Measurements from ENCODE around the gene RAB40B. TPM values are rescaled to one million over a fixed set of nuclear protein-coding genes. Genes with fewer than 3 reads are reported as not detected.

RAB40B gene
- total RNA-seq, 4 donors from 2014 or later: 4.1 to 18.5 (median 11.3) TPM

DNA sequence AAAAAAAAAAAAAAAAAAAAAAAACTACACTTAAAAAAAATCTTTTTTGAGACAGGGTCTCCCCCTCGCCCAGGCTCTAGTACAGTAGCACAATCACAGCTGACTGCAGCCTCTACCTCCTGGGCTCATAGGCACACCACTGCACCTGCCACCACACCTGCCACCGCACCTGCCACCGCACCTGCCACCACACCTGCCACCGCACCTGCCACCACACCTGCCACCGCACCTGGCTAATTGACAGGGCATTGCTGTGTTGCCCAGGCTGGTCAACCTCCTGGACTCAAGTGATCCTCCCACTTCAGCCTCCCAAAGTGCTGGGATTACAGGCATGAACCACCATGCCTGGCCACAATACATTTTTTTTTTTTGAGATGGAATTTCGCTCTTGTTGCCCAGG lies 32.6 kb downstream of the RAB40B start:
- H3K4me1 ChIP-seq: no peaks in the 10 kb centered on the region
- H3K9me3 ChIP-seq: no peaks in the 10 kb centered on the region
- H3K27me3 ChIP-seq: no peaks in the 10 kb centered on the region
- TF ChIP-seq POLR2A (IDR thresholded peaks at IDR 0.05): no peak
- TF ChIP-seq, protein P1, sequence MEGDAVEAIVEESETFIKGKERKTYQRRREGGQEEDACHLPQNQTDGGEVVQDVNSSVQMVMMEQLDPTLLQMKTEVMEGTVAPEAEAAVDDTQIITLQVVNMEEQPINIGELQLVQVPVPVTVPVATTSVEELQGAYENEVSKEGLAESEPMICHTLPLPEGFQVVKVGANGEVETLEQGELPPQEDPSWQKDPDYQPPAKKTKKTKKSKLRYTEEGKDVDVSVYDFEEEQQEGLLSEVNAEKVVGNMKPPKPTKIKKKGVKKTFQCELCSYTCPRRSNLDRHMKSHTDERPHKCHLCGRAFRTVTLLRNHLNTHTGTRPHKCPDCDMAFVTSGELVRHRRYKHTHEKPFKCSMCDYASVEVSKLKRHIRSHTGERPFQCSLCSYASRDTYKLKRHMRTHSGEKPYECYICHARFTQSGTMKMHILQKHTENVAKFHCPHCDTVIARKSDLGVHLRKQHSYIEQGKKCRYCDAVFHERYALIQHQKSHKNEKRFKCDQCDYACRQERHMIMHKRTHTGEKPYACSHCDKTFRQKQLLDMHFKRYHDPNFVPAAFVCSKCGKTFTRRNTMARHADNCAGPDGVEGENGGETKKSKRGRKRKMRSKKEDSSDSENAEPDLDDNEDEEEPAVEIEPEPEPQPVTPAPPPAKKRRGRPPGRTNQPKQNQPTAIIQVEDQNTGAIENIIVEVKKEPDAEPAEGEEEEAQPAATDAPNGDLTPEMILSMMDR (IDR thresholded peaks at IDR 0.05): no peak
- DNase-seq: no peak
- no peak overlapping the region for H3K4me3 ChIP-seq
- H3K27ac ChIP-seq: no peak overlapping the region
- intact Hi-C loops (cut with DNase I; ENCODE audit: low total_unique reads): no loop called here
- no peaks in the 10 kb centered on the region for H3K36me3 ChIP-seq

GRCh38 chr17:82665217-82665616 lies 33.3 kb downstream of the RAB40B start:
- H3K27me3 ChIP-seq: no peaks in the 10 kb centered on the region
- H3K9me3 ChIP-seq: no peaks in the 10 kb centered on the region
- no peaks in the 10 kb centered on the region for H3K4me1 ChIP-seq
- no peak overlapping the region for H3K4me3 ChIP-seq
- H3K36me3 ChIP-seq: no peaks in the 10 kb centered on the region
- DNase-seq: no peak
- TF ChIP-seq, protein P1 (IDR thresholded peaks at IDR 0.05): no peak
- no peak for TF ChIP-seq POLR2A (IDR thresholded peaks at IDR 0.05)
- no peak overlapping the region for H3K27ac ChIP-seq
- intact Hi-C loops (cut with DNase I; ENCODE audit: low total_unique reads): no loop called here

- H3K4me1 ChIP-seq: no peaks in the 10 kb centered on the region
- no peak overlapping the region for H3K27ac ChIP-seq
- H3K4me3 ChIP-seq: no peak overlapping the region
- TF ChIP-seq, protein P1 (IDR thresholded peaks at IDR 0.05): no peak
- TF ChIP-seq POLR2A (IDR thresholded peaks at IDR 0.05): no peak
- intact Hi-C loops (cut with DNase I; ENCODE audit: low total_unique reads): no loop called here
- no peaks in the 10 kb centered on the region for H3K36me3 ChIP-seq
- no peaks in the 10 kb centered on the region for H3K27me3 ChIP-seq
- no peaks in the 10 kb centered on the region for H3K9me3 ChIP-seq
- DNase-seq: no peak
Measured at GRCh38 chr17:82664701-82665182, 33.8 kb downstream of the RAB40B start.

DNA sequence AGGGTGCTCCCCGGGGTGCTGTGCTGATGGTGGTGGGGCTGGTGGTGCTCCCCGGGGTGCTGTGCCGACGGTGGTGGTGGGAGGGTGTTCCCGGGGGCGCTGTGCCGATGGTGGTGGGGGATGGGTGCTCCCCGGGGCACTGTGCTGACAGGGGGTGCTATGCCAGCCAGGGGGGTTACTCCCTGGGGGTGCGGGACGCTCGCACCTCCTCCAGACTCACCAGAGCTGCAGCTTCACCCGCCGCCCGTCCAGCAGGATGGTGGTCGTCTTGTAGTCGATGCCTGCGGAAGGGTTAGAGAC lies 34.3 kb downstream of the RAB40B start:
- intact Hi-C loops (cut with DNase I; ENCODE audit: low total_unique reads): no loop called here
- H3K27me3 ChIP-seq: no peaks in the 10 kb centered on the region
- H3K9me3 ChIP-seq: no peaks in the 10 kb centered on the region
- TF ChIP-seq POLR2A (IDR thresholded peaks at IDR 0.05): no peak
- no peak overlapping the region for H3K27ac ChIP-seq
- no peak for DNase-seq
- no peak overlapping the region for H3K4me3 ChIP-seq
- no peaks in the 10 kb centered on the region for H3K4me1 ChIP-seq
- no peaks in the 10 kb centered on the region for H3K36me3 ChIP-seq

GRCh38 chr17:82663381-82664275 lies 34.9 kb downstream of the RAB40B start:
- DNase-seq: no peak

More at GRCh38 chr17:82663381-82664275, 34.9 kb downstream of the RAB40B start:
- H3K27me3 ChIP-seq: no peaks in the 10 kb centered on the region
- intact Hi-C loops (cut with DNase I; ENCODE audit: low total_unique reads): no loop called here
- TF ChIP-seq, protein P1 (IDR thresholded peaks at IDR 0.05): no peak
- no peak for TF ChIP-seq POLR2A (IDR thresholded peaks at IDR 0.05)
- no peaks in the 10 kb centered on the region for H3K4me1 ChIP-seq
- no peaks in the 10 kb centered on the region for H3K9me3 ChIP-seq
- no peak overlapping the region for H3K4me3 ChIP-seq
- no peaks in the 10 kb centered on the region for H3K36me3 ChIP-seq
- no peak overlapping the region for H3K27ac ChIP-seq

All from uterus (tissue), 4 donors.